HEK293 (cell line): ENCODE results near the gene AHCYL2.

Experiments
- OVOL3 ChIP-seq: fragments of 450-650 bp; formaldehyde crosslinking; IDR thresholded peaks from 2 replicates; pipeline ENCODE4 v1.5.1; 2016; ENCODE audit warnings: missing biosample characterization, missing genetic modification characterization
- WT1 ChIP-seq: fragments of 450-650 bp; formaldehyde crosslinking; IDR thresholded peaks from 2 replicates; pipeline ENCODE4 v1.5.1; 2016; ENCODE audit warnings: missing biosample characterization, missing genetic modification characterization
- YY1 ChIP-seq: fragments of 450-650 bp; formaldehyde crosslinking; IDR thresholded peaks from 2 replicates; pipeline ENCODE4 v1.5.1; 2018; ENCODE audit warnings: missing biosample characterization, missing genetic modification characterization
- ZBTB21 ChIP-seq: fragments of 450-650 bp; formaldehyde crosslinking; IDR thresholded peaks from 2 replicates; pipeline ENCODE4 v1.5.1; 2017; ENCODE audit warnings: missing biosample characterization, missing genetic modification characterization
- ZNF121 ChIP-seq: fragments of 450-650 bp; formaldehyde crosslinking; IDR thresholded peaks from 2 replicates; pipeline ENCODE4 v1.5.1; 2016; ENCODE audit warnings: missing biosample characterization, missing genetic modification characterization
- ZNF184 ChIP-seq: fragments of 450-650 bp; IDR thresholded peaks from 2 replicates; pipeline ENCODE4 v1.5.1; 2018; ENCODE audit warnings: missing biosample characterization, mild to moderate bottlenecking, missing genetic modification characterization
- ZNF223 ChIP-seq: fragments of 450-650 bp; formaldehyde crosslinking; IDR thresholded peaks from 2 replicates; pipeline ENCODE4 v1.5.1; 2016; ENCODE audit warnings: missing biosample characterization, missing genetic modification characterization
- ZNF239 ChIP-seq: fragments of 450-650 bp; formaldehyde crosslinking; IDR thresholded peaks from 2 replicates; pipeline ENCODE4 v1.5.1; 2016; ENCODE audit warnings: missing biosample characterization, missing genetic modification characterization
- ZNF37A ChIP-seq: fragments of 450-650 bp; IDR thresholded peaks from 2 replicates; pipeline ENCODE4 v1.5.1; 2018; ENCODE audit warnings: missing biosample characterization, missing genetic modification characterization
- ZNF558 ChIP-seq: fragments of 450-650 bp; formaldehyde crosslinking; IDR thresholded peaks from 2 replicates; pipeline ENCODE4 v1.5.1; 2016; ENCODE audit warnings: missing biosample characterization, missing genetic modification characterization
- ZNF610 ChIP-seq: fragments of 450-650 bp; formaldehyde crosslinking; IDR thresholded peaks from 2 replicates; pipeline ENCODE4 v1.5.1; 2016; ENCODE audit warnings: missing biosample characterization, missing genetic modification characterization, borderline replicate concordance
- ZNF624 ChIP-seq: fragments of 450-650 bp; formaldehyde crosslinking; IDR thresholded peaks from 2 replicates; pipeline ENCODE4 v1.5.1; 2017; ENCODE audit warnings: missing biosample characterization, missing genetic modification characterization
- ZNF792 ChIP-seq: fragments of 450-650 bp; formaldehyde crosslinking; IDR thresholded peaks from 2 replicates; pipeline ENCODE4 v1.5.1; 2016; ENCODE audit warnings: missing biosample characterization, missing genetic modification characterization
- TF ChIP-seq, protein P1 (sequence below): fragments of 450-650 bp; formaldehyde crosslinking; IDR thresholded peaks from 2 replicates; pipeline ENCODE4 v1.5.1; 2016; ENCODE audit warnings: missing biosample characterization, missing genetic modification characterization

DNA sequence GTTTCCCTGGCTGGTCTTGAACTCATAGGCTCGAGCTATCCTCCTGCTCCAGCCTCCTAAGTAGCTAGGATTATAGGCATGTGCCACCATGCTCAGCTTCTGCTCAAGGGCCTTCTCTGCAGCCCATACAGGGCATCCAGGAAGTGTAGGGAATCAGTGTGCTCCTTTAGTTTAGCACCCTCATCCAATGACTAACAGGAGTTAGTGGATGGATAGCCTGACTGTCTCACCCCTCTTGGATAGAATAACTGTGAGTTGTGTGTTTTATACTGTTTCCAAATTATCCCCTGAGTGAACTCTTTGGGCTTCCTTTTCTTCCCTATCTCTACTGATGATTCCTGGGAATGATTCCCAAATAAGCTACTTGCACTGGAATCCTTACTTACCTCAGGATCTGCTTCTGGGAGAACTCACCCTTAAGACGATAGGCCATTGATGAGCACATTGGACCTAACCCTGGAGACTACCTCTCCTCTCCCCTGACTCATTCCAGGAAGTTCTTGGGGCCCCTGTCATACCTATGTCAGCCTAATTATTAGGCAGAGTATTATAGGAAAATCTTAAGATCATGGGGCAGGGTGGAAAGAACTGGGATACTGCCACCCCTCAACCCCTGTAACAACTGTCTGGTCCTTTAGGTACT, 227.9 kb downstream of the AHCYL2 start:
- TF ChIP-seq ZNF121 (tag by site-specific recombination) (no peak), ZNF792 (tag by site-specific recombination) (no peak), ZNF239 (tag by site-specific recombination) (no peak), WT1 (tag by site-specific recombination) (no peak), ZNF223 (tag by site-specific recombination) (no peak), ZNF624 (tag by site-specific recombination) (no peak), ZNF558 (no peak), OVOL3 (tag by site-specific recombination) (no peak), YY1 (tag by site-specific recombination) (no peak), ZNF37A (tag by site-specific recombination) (no peak), ZNF184 (no peak), ZNF610 (tag by site-specific recombination) (no peak), ZBTB21 (tag by site-specific recombination) (no peak)
- TF ChIP-seq, protein P1, sequence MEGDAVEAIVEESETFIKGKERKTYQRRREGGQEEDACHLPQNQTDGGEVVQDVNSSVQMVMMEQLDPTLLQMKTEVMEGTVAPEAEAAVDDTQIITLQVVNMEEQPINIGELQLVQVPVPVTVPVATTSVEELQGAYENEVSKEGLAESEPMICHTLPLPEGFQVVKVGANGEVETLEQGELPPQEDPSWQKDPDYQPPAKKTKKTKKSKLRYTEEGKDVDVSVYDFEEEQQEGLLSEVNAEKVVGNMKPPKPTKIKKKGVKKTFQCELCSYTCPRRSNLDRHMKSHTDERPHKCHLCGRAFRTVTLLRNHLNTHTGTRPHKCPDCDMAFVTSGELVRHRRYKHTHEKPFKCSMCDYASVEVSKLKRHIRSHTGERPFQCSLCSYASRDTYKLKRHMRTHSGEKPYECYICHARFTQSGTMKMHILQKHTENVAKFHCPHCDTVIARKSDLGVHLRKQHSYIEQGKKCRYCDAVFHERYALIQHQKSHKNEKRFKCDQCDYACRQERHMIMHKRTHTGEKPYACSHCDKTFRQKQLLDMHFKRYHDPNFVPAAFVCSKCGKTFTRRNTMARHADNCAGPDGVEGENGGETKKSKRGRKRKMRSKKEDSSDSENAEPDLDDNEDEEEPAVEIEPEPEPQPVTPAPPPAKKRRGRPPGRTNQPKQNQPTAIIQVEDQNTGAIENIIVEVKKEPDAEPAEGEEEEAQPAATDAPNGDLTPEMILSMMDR, result no peak
